Head of caudate nucleus (tissue), 42 donors: ENCODE results near the gene HTR3B.

Experiments
- DNase-seq, 42 donors: peaks; one replicate each; pipeline versions ENCODE4 v3.0.0 to v3.0.0-alpha.2; 2020 to 2021; ENCODE audit warnings: mixed read lengths in 7 of 42
- intact Hi-C: fragments of 100-400 bp; cut with DNase I; formaldehyde crosslinking; loops from one replicate; pipeline ENCODE4 v1.15.0; 2022

HTR3B gene

DNA sequence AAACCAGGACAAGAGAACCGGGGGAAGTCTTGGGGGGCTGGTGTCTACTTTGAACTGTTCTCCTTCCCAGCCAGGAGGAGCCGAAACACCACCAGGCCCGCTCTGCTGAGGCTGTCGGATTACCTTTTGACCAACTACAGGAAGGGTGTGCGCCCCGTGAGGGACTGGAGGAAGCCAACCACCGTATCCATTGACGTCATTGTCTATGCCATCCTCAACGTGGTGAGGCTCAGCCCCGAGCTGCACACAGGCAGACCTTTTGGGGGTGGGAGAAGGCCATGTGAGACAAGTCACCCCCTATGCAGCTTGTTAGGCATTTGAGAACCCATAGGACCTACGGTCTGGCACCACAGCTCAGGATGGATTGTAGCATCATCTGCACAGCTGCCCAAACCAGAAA, 73.1 kb downstream of the HTR3B start:
- intact Hi-C loops, result no loop called here
- no peak for DNase-seq

- DNase-seq, result no peak
- intact Hi-C loops, result no loop called here
Measured at GRCh38 chr11:113979431-113979830, 74.8 kb downstream of the HTR3B start.

DNA sequence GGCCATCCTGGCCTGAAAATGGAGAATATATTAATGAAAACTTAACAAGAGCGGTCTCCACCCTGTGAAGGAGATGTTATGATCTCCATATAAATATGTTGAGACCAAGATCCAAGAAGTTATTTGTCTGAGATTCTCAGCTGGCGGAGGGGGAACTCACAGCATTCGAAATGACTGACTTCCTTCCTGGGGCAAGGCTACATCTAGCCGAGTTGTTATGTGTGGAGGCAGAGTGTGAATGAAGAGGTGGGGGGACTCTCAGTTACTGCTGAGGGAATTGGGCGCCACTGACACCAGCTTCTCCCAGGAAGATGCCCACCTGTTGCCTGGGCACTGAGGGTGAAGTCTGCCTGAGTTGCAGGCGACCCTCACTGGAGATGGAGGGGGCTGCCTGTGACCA, 76.2 kb downstream of the HTR3B start:
- DNase-seq, result no peak
- intact Hi-C loops, result no loop called here

DNA sequence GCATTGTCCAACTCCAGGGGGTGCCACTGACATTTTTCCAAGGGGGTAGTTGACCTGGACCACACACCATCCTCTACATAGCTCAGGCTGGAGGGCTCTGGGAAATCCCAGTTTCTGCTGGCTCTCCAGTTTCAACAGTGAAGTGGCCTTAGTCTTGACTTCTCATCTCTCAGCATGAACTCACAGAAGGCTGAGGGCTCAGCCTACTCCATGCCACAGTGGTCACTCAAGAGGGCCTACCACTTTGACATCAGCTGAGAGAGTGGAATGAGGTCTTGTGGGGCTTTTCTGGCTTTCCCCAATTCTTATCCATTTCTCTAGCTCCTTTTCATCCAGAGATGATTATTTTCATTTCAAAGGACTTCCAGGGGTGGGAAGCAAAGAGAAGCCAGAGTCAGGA, 77.7 kb downstream of the HTR3B start:
- intact Hi-C loops, result no loop called here
- DNase-seq, result no peak

DNA sequence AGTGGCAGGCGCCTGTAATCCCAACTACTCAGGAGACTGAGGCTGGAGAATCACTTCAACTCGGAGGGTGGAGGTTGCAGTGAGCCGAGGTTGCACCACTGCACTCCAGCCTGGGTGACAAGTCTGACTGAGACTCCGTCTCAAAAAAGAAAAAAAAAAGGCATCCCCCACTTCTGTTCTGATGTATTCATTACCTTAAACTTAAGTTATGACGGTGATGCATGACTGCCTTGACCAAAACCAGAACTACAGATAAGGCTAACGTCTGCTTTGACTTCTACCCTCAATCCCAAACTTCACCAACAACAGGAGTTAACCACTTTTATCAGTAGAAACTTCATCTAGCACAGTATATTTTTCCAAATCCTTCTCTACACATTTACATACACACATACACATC, 80.2 kb downstream of the HTR3B start:
- intact Hi-C loops, result no loop called here
- no peak for DNase-seq

DNA sequence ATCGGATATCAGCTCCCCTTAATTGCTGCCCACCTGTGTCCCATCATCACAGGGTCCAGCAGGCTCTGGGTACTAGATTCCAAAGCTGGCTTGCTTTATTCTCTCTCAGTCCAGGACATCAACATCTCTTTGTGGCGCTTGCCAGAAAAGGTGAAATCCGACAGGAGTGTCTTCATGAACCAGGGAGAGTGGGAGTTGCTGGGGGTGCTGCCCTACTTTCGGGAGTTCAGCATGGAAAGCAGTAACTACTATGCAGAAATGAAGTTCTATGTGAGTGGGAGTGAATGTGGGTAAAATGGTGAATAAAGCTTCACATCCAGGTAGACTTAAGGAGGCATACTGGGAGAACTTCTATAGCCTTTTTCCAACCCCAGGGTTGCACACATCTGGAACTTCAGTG, 81.3 kb downstream of the HTR3B start:
- intact Hi-C loops, result no loop called here
- DNase-seq, result peak in 39 of 42 donors; percentile 14 to 87 (median 56)

DNA sequence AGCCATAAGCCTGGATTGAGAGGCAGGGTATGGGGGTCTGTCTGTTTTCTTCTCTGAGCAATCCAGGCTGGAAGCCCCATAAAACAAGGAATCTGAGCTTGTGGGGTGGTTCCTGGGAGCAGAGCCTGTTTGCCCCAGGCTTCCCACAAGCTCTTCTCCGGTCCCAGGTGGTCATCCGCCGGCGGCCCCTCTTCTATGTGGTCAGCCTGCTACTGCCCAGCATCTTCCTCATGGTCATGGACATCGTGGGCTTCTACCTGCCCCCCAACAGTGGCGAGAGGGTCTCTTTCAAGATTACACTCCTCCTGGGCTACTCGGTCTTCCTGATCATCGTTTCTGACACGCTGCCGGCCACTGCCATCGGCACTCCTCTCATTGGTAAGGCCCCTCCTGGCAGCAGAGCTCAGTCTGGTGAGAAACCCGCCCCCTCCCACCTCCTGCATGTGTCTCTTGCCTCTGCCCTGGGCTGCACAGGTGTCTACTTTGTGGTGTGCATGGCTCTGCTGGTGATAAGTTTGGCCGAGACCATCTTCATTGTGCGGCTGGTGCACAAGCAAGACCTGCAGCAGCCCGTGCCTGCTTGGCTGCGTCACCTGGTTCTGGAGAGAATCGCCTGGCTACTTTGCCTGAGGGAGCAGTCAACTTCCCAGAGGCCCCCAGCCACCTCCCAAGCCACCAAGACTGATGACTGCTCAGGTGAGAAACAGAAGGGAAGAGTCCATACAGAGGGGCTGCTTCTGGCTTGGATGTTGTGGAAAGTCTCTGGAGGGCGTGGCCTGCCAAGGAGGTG, 82.0 kb downstream of the HTR3B start:
- intact Hi-C loops, result no loop called here
- no peak for DNase-seq

DNA sequence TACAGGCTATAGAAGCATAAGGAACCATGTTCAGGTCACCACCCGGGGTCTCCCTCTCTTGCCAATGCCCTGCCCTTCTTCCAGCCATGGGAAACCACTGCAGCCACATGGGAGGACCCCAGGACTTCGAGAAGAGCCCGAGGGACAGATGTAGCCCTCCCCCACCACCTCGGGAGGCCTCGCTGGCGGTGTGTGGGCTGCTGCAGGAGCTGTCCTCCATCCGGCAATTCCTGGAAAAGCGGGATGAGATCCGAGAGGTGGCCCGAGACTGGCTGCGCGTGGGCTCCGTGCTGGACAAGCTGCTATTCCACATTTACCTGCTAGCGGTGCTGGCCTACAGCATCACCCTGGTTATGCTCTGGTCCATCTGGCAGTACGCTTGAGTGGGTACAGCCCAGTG, 84.8 kb downstream of the HTR3B start:
- DNase-seq, result no peak
- intact Hi-C loops, result no loop called here

DNA sequence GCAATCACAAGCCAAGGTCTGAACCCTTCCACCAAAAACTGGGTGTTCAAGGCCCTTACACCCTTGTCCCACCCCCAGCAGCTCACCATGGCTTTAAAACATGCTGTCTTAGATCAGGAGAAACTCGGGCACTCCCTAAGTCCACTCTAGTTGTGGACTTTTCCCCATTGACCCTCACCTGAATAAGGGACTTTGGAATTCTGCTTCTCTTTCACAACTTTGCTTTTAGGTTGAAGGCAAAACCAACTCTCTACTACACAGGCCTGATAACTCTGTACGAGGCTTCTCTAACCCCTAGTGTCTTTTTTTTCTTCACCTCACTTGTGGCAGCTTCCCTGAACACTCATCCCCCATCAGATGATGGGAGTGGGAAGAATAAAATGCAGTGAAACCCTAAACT, 85.3 kb downstream of the HTR3B start:
- intact Hi-C loops, result no loop called here
- no peak for DNase-seq

- intact Hi-C loops, result no loop called here
- DNase-seq, result no peak
Measured at GRCh38 chr11:113991170-113991569, 86.6 kb downstream of the HTR3B start.

DNA sequence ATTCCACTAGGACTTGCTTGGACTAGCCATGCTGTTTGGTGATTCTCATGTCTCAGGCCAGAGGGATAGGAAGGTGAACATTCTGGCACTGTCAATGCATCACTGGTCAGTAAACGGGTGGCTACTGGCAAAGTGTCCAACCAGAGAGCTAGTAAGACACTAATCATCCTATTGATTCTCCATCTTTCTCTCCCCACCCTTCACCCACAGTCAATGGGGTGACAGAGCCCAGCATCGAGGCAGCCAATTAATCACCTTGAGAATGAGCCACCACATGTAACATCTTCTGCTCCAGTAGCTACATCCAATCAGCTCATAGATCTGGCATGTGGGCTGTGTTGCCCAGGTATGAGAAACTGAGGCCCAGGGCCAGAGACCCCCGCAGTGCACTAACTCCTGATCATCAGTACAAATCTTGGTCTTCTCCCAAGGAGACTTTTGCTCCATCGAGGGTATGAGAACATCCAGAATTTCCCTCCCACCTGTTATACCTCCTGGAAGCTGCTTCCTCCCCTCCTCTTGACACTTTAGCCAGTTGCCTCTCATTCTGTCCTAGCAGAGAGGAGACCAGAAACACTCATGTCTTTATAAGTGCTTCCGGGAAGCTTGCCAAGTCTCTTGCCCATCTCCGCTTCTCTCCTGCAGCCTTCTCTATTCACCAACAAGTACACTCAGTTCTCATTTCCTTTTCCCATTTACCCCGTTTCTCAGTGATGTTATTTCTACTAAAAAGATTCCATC, 87.3 kb downstream of the HTR3B start:
- DNase-seq, result peak in 9 of 42 donors; percentile 14 to 54 (median 28)
- intact Hi-C loops, result no loop called here

DNA sequence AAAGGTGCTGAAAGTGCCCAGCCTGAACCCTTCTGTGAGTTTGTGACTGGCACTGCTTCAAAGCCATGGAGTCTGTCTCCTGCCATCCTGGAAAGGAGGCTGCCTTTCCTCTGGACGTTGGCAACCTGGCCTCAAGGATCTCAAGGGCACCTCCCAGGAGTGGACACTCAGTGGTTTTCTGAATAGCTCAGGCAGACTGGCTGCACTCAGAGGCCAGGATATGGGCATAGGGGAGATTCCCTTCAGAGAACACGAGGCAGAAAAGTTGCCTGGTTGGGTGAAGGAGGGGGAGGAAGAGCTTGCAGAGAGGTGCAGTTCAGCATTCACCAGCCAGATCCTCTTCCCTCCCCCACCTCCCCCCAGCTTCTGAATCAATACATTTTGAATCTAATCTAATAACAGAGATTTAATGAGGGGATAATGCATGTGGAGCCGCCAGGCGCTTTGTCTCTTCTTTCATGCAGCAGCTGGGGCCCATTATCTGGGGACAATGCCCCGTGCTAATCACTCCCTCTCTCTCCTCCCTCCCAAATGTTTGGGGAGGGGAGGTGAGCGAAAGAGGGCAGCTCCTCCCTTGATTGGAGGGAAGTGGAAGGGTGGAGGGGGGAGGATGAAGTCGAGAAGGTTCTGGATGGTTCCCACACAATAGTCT, 88.0 kb downstream of the HTR3B start:
- DNase-seq, result no peak
- intact Hi-C loops, result no loop called here

- DNase-seq, result peak in 29 of 42 donors; percentile 13 to 73 (median 36)
Measured at GRCh38 chr11:113994077-113994954, 89.7 kb downstream of the HTR3B start.

More at GRCh38 chr11:113994077-113994954, 89.7 kb downstream of the HTR3B start:
- intact Hi-C loops, result loop anchor here (2.0 kb wide), 1 partner anchor 266 kb away; no protein-coding TSS in a partner anchor
